Lung (tissue), 12 donors: ENCODE results near the gene DHX34. TPM values are rescaled to one million over a fixed set of nuclear protein-coding genes. Genes with fewer than 3 reads are reported as not detected.

Experiments
- ATAC-seq: fragments of 200-7000 bp; cut with Tn5 transposase; one replicate; pipeline ENCODE4 v1.9.1; 2020; ENCODE audit warnings: moderate number of reproducible peaks; ENCODE audit not compliant: insufficient read depth, low FRiP score
- DNase-seq, 3 donors: peaks; one replicate each; pipeline ENCODE4 v3.0.0-alpha.2; 2013 to 2017
- H3K27ac ChIP-seq, 2 donors: one replicate each; pipeline ENCODE4 v1.5.1; 2013; ENCODE audit warnings: mild to moderate bottlenecking in 2 of 2, moderate library complexity in 2 of 2, control low read depth in 1 of 2, inconsistent platforms in 1 of 2, low read depth in 1 of 2, low read length in 1 of 2
- H3K27me3 ChIP-seq, 3 donors: one replicate each; pipeline ENCODE4 v1.5.1; 2013; ENCODE audit warnings: low read length in 2 of 3; ENCODE audit not compliant: control insufficient read depth in 3 of 3, insufficient read depth in 3 of 3
- H3K36me3 ChIP-seq, 4 donors: one replicate each; pipeline ENCODE4 v1.5.1; 2013; ENCODE audit warnings: low read length in 4 of 4, mild to moderate bottlenecking in 1 of 4, moderate library complexity in 1 of 4; ENCODE audit not compliant: control insufficient read depth in 4 of 4, insufficient read depth in 4 of 4
- H3K4me1 ChIP-seq, 5 donors: one replicate each; pipeline ENCODE4 v1.5.1; 2013; ENCODE audit warnings: low read length in 5 of 5, mild to moderate bottlenecking in 2 of 5, moderate library complexity in 1 of 5; ENCODE audit not compliant: control insufficient read depth in 5 of 5, insufficient read depth in 5 of 5
- H3K4me3 ChIP-seq: one replicate; pipeline ENCODE4 v1.5.1; 2013; ENCODE audit warnings: mild to moderate bottlenecking, control low read depth, moderate library complexity
- H3K9ac ChIP-seq, 2 donors: one replicate each; pipeline ENCODE4 v1.5.1; 2013; ENCODE audit warnings: low read length in 2 of 2, control low read depth in 1 of 2; ENCODE audit not compliant: insufficient read depth in 1 of 2
- H3K9me3 ChIP-seq, 4 donors: one replicate each; pipeline ENCODE4 v1.5.1; 2013; ENCODE audit warnings: low read length in 3 of 4, mild to moderate bottlenecking in 1 of 4, moderate library complexity in 1 of 4; ENCODE audit not compliant: control insufficient read depth in 4 of 4, insufficient read depth in 3 of 4
- CTCF ChIP-seq: IDR thresholded peaks from 2 replicates; pipeline ENCODE4 v1.5.1; 2012; ENCODE audit warnings: mild to moderate bottlenecking; ENCODE audit errors: control extremely low read depth, extremely low read depth
- WGBS, 2 donors: extraction: QIAGEN DNeasy Blood & Tissue Kit; methylation state at CpG; one replicate each; pipeline ENCODE4 v1.1.7; 2013; 5-methylcytosine and 5-hydroxymethylcytosine counted together
- polyA plus RNA-seq, 2 donors: library from polyadenylated mRNA; stranded (reverse); fragments of 200-250 nt; gene quantifications; one replicate each; pipeline ENCODE4 v1.2.1, GENCODE V29; 2013
- total RNA-seq, 2 donors: library from RNA; depleted of rRNA in 1 of 2; stranded (reverse); fragments of >200 nt in 1 of 2; gene quantifications; one replicate each; pipeline ENCODE4 v1.2.1, GENCODE V29; 2014 to 2021
- donor health status: control.
- donor health status: control.
- donor health status: Bipolar disorder and iron deficiency.
- donor health status: healthy.
- donor health status: DM: yes; HTN: yes; CAD: no.

The DHX34 gene
- total and polyA plus RNA-seq, 4 donors = 13.5 to 24.2 (median 16.5) TPM

DNA sequence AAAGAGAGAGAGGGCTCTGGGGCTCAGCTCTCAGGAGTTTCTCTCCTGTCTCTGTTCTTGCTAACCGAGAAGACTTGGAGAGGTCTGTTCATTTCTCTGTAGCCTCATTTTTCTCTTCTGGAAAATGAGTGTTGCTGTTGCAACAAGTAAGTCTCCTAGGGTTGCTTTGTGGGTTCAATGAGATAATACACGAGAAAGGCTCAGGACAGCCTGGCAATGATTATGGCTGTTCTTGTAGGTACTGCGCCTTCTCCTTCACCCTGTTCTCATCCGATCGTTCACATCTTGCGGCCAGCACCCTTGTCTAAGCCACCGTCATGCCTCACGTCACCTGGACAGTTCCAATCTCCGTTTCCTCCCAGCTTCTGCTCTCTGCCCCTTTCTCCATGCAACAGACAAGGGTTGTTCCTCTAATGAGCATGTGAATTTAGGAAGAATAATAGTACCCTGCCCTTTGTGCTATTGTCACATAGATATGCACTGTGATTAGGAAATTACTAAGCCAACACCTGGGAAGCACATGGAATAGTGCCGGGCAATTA is 35.3 kb upstream of the DHX34 start:
- Histone ChIP-seq H3K9me3 (peaks cover 0 to 1% (median 0%) of the 10 kb centered on the region in 4 donors), H3K4me1 (peaks cover 0 to 4% (median 0%) of the 10 kb centered on the region in 5 donors), H3K9ac (no peak overlapping the region), H3K27ac (no peak overlapping the region), H3K36me3 (no peaks in the 10 kb centered on the region), H3K27me3 (no peaks in the 10 kb centered on the region), H3K4me3 (no peak overlapping the region)
- TF ChIP-seq CTCF = no peak
- no peak for DNase-seq
- ATAC-seq = no peak
- 73 to 76% methylated on average over 10 of the region's 10 CpGs for WGBS, 2 donors

- H3K36me3 ChIP-seq = peaks cover 0 to 5% (median 0%) of the 10 kb centered on the region in 4 donors
- H3K27me3 ChIP-seq = no peaks in the 10 kb centered on the region
- no peak for TF ChIP-seq CTCF
- DNase-seq (peak; percentile 20 to 40 (median 40)), ATAC-seq (peak; percentile 82)
- H3K4me1 ChIP-seq = peaks cover 0 to 4% (median 0%) of the 10 kb centered on the region in 5 donors
- H3K27ac ChIP-seq = peak overlapping the region in 1 of 2 donors; percentile 61
- no peak overlapping the region for H3K4me3 ChIP-seq
- 14 to 28% methylated on average over 12 of the region's 12 CpGs for WGBS, 2 donors
- peaks cover 0 to 1% (median 0%) of the 10 kb centered on the region in 4 donors for H3K9me3 ChIP-seq
- H3K9ac ChIP-seq = no peak overlapping the region
These were observed 33.8 kb upstream of the DHX34 start for GRCh38 chr19:47315125-47315821.

- H3K9me3 ChIP-seq = no peaks in the 10 kb centered on the region
- H3K36me3 ChIP-seq = peaks cover 0 to 7% (median 0%) of the 10 kb centered on the region in 4 donors
- no peak overlapping the region for H3K27ac ChIP-seq
- H3K27me3 ChIP-seq = no peaks in the 10 kb centered on the region
- no peak overlapping the region for H3K9ac ChIP-seq
- ATAC-seq = no peak
- H3K4me1 ChIP-seq = no peaks in the 10 kb centered on the region
- H3K4me3 ChIP-seq = no peak overlapping the region
- no peak for DNase-seq
- WGBS, 2 donors = 79 to 85% methylated on average over 4 of the region's 4 CpGs
- TF ChIP-seq CTCF = no peak
These were observed 32.6 kb upstream of the DHX34 start for GRCh38 chr19:47316513-47316912.
